HepG2 (cell line): ENCODE measurements around the gene GLOD5. TPM values are rescaled to one million over a fixed set of nuclear protein-coding genes. Genes with fewer than 3 reads are reported as not detected.

Experiments used
- ATAC-seq: fragments of 200-7000 bp; cut with Tn5 transposase; 3 replicates; pipeline ENCODE4 v1.9.1; 2020; ENCODE audit warnings: mild to moderate bottlenecking, moderate library complexity
- BruUV-seq: library from RNA; stranded (reverse); fragments of 400-500 nt; replicated peaks from 2 replicates; lab custom pipeline; 2021; lab: Mats Ljungman, UMichigan
- CTCF ChIA-PET: fragments of 300-600 bp; formaldehyde crosslinking; extraction: SDS; loops from one replicate; lab custom pipeline; 2021; ENCODE audit warnings: low total read pairs, inconsistent platforms, low intra/inter-chr PET ratio; lab: Yijun Ruan, JAX
- POLR2A ChIA-PET: fragments of 350-600 bp; sonication (Branson Sonifier 250); formaldehyde crosslinking; loops from one replicate; lab custom pipeline; 2020; ENCODE audit warnings: antibody characterized with exemption, inconsistent platforms; lab: Yijun Ruan, JAX
- DNase-seq: peaks from one replicate; pipeline ENCODE4 v3.0.0-alpha.2; 2015; ENCODE audit warnings: low spot score
- FAIRE-seq: peaks from 3 replicates; lab custom pipeline; 2011; peaks lifted over from hg19 to GRCh38; lab: Jason Lieb, UNC
- H2AFZ ChIP-seq: one replicate; pipeline ENCODE4 v1.6.1; 2011; ENCODE audit warnings: low read length, inconsistent platforms
- H3K27ac ChIP-seq: fragments of 300-600 bp; 3 replicates; pipeline ENCODE4 v1.8.0; 2011; ENCODE audit warnings: mixed run types, mild to moderate bottlenecking, mixed read lengths, low read length, inconsistent platforms; ENCODE audit not compliant: insufficient read depth; ENCODE audit errors: extremely low read length
- H3K27me3 ChIP-seq, 2 experiments: fragments of 200-600 bp in 1 of 2; 2 replicates in 1 of 2; 3 replicates in 1 of 2; pipeline versions ENCODE4 v1.6.0 to v1.8.0; 2011; ENCODE audit warnings: low read length in 2 of 2, mild to moderate bottlenecking in 2 of 2, moderate library complexity in 2 of 2, inconsistent platforms in 1 of 2; ENCODE audit not compliant: insufficient read depth in 2 of 2, control insufficient read depth in 1 of 2
- H3K36me3 ChIP-seq, 2 experiments: fragments of 200-600 bp in 1 of 2; replicated peaks in 1 of 2; 2 replicates in 1 of 2; 3 replicates in 1 of 2; pipeline versions ENCODE4 v1.5.1 to v1.8.0; 2011; ENCODE audit warnings: low read length in 2 of 2, inconsistent platforms in 1 of 2; ENCODE audit not compliant: insufficient read depth in 2 of 2, control insufficient read depth in 1 of 2
- H3K4me1 ChIP-seq: 2 replicates; pipeline ENCODE4 v1.5.1; 2012; ENCODE audit warnings: low read length, inconsistent platforms; ENCODE audit not compliant: insufficient read depth
- H3K4me2 ChIP-seq: 2 replicates; pipeline ENCODE4 v1.6.0; 2011; ENCODE audit warnings: low read depth, low read length, inconsistent platforms
- H3K4me3 ChIP-seq, 3 experiments: fragments of 200-600 bp in 1 of 3; sonication (generic), shearing (Covaris generic) in 1 of 3; replicated peaks in 1 of 3; 2 replicates each; pipeline ENCODE4 v1.5.1; 2011 to 2016; ENCODE audit warnings: low read length in 3 of 3, inconsistent platforms in 2 of 3, low read depth in 2 of 3, mild to moderate bottlenecking in 2 of 3, control low read depth in 1 of 3, mixed read lengths in 1 of 3; ENCODE audit not compliant: insufficient read depth in 1 of 3
- H3K79me2 ChIP-seq: one replicate; pipeline ENCODE4 v1.6.1; 2011; ENCODE audit warnings: low read length, inconsistent platforms; ENCODE audit not compliant: insufficient read depth
- H3K9ac ChIP-seq: 2 replicates; pipeline ENCODE4 v1.6.0; 2011; ENCODE audit warnings: mild to moderate bottlenecking, low read depth, low read length, inconsistent platforms; ENCODE audit not compliant: insufficient read depth
- H3K9me3 ChIP-seq: 2 replicates; pipeline ENCODE4 v1.5.1; 2012; ENCODE audit warnings: mild to moderate bottlenecking, low read length
- H4K20me1 ChIP-seq: 2 replicates; pipeline ENCODE4 v1.6.0; 2011; ENCODE audit warnings: inconsistent platforms, mild to moderate bottlenecking, low read length, moderate library complexity; ENCODE audit not compliant: insufficient read depth
- BHLHE40 ChIP-seq: IDR thresholded peaks from 2 replicates; pipeline ENCODE4 v1.6.1; 2011; ENCODE audit warnings: low read length, improper control_type of control experiment
- CCDC6 ChIP-seq: sonication (generic); formaldehyde crosslinking; IDR thresholded peaks from 2 replicates; pipeline ENCODE4 v1.8.1; 2022; ENCODE audit warnings: mild to moderate bottlenecking, missing genetic modification reagents, moderate library complexity
- KDM2A ChIP-seq: sonication (generic); formaldehyde crosslinking; IDR thresholded peaks from 2 replicates; pipeline ENCODE4 v1.4.0; 2020; ENCODE audit warnings: low read depth, missing genetic modification reagents, borderline replicate concordance
- KLF6 ChIP-seq: IDR thresholded peaks from 2 replicates; pipeline ENCODE4 v1.8.0; 2016; ENCODE audit warnings: missing biosample characterization, missing genetic modification reagents
- PHF5A ChIP-seq: IDR thresholded peaks from one replicate; pipeline ENCODE4 v1.6.1; 2018; ENCODE audit warnings: low read depth, missing genetic modification reagents; ENCODE audit not compliant: unreplicated experiment
- in situ Hi-C: cut with HindIII; loops from 2 replicates; pipeline ENCODE4 v1.10.0; 2017; ENCODE audit warnings: low pct_unique_long_range_greater_than_20kb; ENCODE audit not compliant: extremely low pct_ligation_motif_present
- intact Hi-C: fragments of 100-400 bp; cut with micrococcal nuclease; formaldehyde crosslinking; loops from one replicate; pipeline ENCODE4 v1.10.0; 2022; ENCODE audit not compliant: unreplicated experiment
- polyA plus RNA-seq, 8 experiments: library from polyadenylated mRNA; depleted of rRNA in 3 of 8; stranded (reverse) in 7 of 8; unstranded in 1 of 8; fragments of >200 nt; fragmentation: Illumina TruSeq in 4 of 8; extraction: Trizol in 4 of 8; gene quantifications; 2 replicates each; pipeline versions ENCODE4 v1.2.1 to v1.2.3, GENCODE V29; 2011 to 2016; ENCODE audit warnings: low read depth in 4 of 8, missing spikeins in 1 of 8, mixed read lengths in 1 of 8; ENCODE audit not compliant: insufficient read depth in 1 of 8
- total RNA-seq, 5 experiments: library from RNA; depleted of rRNA; stranded (reverse); fragments of >200 nt; fragmentation: Illumina TruSeq; extraction: Trizol; gene quantifications; 2 replicates each; pipeline ENCODE4 v1.2.3, GENCODE V29; 2016; ENCODE audit warnings: low read depth in 1 of 5
- TF ChIP-seq, protein P1 (sequence below): sonication (generic); formaldehyde crosslinking; IDR thresholded peaks from 2 replicates; pipeline ENCODE4 v1.4.0; 2020; ENCODE audit warnings: missing genetic modification reagents
- TF ChIP-seq, protein P2 (sequence below), 2 experiments: sonication (generic) in 1 of 2; formaldehyde crosslinking in 1 of 2; IDR thresholded peaks; 2 replicates each; pipeline versions ENCODE4 v1.4.0 to v1.6.1; 2016 to 2020; ENCODE audit warnings: borderline replicate concordance in 1 of 2, low read depth in 1 of 2, mild to moderate bottlenecking in 1 of 2, missing genetic modification reagents in 1 of 2

GLOD5 gene
- total and polyA plus RNA-seq, 2 of the 13 experiments (the other 11 are each of a cell fraction or from before 2014, with no cell fraction given) = 0.93 to 1.3 TPM

- Histone ChIP-seq H3K4me1 (no peaks in the 10 kb centered on the region), H3K36me3 (no peaks in the 10 kb centered on the region), H3K79me2 (no peaks in the 10 kb centered on the region), H3K9me3 (no peaks in the 10 kb centered on the region), H3K27me3 (no peaks in the 10 kb centered on the region), H2AFZ (no peak overlapping the region), H3K9ac (no peak overlapping the region), H4K20me1 (no peaks in the 10 kb centered on the region), H3K4me2 (no peak overlapping the region), H3K4me3 (no peak overlapping the region), H3K27ac (no peak overlapping the region)
- intact Hi-C loops (no loop called here), in situ Hi-C loops (no loop called here)
- ChIA-PET CTCF (no interaction called here), POLR2A (no interaction called here)
- DNase-seq = no peak
- FAIRE-seq = no peak
- TF ChIP-seq, protein P1, sequence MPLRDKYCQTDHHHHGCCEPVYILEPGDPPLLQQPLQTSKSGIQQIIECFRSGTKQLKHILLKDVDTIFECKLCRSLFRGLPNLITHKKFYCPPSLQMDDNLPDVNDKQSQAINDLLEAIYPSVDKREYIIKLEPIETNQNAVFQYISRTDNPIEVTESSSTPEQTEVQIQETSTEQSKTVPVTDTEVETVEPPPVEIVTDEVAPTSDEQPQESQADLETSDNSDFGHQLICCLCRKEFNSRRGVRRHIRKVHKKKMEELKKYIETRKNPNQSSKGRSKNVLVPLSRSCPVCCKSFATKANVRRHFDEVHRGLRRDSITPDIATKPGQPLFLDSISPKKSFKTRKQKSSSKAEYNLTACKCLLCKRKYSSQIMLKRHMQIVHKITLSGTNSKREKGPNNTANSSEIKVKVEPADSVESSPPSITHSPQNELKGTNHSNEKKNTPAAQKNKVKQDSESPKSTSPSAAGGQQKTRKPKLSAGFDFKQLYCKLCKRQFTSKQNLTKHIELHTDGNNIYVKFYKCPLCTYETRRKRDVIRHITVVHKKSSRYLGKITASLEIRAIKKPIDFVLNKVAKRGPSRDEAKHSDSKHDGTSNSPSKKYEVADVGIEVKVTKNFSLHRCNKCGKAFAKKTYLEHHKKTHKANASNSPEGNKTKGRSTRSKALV (CRISPR knock-in tag) = no peak
- TF ChIP-seq PHF5A = no peak
- no peak for TF ChIP-seq CCDC6 (CRISPR knock-in tag)
- TF ChIP-seq, protein P2, sequence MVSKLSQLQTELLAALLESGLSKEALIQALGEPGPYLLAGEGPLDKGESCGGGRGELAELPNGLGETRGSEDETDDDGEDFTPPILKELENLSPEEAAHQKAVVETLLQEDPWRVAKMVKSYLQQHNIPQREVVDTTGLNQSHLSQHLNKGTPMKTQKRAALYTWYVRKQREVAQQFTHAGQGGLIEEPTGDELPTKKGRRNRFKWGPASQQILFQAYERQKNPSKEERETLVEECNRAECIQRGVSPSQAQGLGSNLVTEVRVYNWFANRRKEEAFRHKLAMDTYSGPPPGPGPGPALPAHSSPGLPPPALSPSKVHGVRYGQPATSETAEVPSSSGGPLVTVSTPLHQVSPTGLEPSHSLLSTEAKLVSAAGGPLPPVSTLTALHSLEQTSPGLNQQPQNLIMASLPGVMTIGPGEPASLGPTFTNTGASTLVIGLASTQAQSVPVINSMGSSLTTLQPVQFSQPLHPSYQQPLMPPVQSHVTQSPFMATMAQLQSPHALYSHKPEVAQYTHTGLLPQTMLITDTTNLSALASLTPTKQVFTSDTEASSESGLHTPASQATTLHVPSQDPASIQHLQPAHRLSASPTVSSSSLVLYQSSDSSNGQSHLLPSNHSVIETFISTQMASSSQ (IDR thresholded peaks at IDR 0.05; ENCODE audit: low read depth) = no peak
- TF ChIP-seq, protein P2 (CRISPR knock-in tag; IDR thresholded peaks at IDR 0.05; ENCODE audit: borderline replicate concordance) = no peak
- no peak for TF ChIP-seq BHLHE40
- TF ChIP-seq KDM2A (CRISPR knock-in tag) = no peak
- no peak for TF ChIP-seq KLF6
- no peak for ATAC-seq
- BruUV-seq = no TSS peak
These were observed 32.9 kb upstream of the GLOD5 start for GRCh38 chrX:48728653-48729052.
